GM21825 (cell line): Measurements from ENCODE around the gene TEAD3.

Experiments used
- ATAC-seq: cut with Tn5 transposase; IDR thresholded peaks from one replicate; pipeline ENCODE4 v1.9.1; 2021; ENCODE audit warnings: mild to moderate bottlenecking, moderate library complexity; ENCODE audit not compliant: unreplicated experiment

Gene TEAD3

DNA sequence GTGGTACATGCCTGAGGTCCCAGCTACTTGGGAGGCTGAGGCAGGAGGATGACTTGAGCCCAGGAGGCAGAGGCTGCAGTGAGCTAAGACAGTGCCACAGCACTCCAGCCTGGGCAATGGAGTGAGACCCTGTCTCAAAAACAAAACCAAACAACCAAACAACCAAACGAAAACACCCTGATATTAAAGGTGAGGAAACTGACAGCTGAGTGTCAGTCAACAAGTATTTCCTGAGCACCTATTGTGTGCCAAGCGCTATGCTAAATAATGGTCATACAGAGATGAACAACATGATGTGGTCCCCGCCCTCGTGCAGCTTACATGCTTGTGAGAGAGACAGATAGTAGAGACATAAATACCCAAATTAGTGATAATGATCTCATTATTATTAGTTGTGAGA lies 17.7 kb upstream of the TEAD3 start:
- ATAC-seq = no peak

GRCh38 chr6:35512740-35513139 lies 15.9 kb upstream of the TEAD3 start, which contains the start of gene TULP1:
Gene TULP1 (minus strand): TSS chr6:35512896. CDS start chr6:35512858, 38 bp downstream.
- ATAC-seq = no peak

DNA sequence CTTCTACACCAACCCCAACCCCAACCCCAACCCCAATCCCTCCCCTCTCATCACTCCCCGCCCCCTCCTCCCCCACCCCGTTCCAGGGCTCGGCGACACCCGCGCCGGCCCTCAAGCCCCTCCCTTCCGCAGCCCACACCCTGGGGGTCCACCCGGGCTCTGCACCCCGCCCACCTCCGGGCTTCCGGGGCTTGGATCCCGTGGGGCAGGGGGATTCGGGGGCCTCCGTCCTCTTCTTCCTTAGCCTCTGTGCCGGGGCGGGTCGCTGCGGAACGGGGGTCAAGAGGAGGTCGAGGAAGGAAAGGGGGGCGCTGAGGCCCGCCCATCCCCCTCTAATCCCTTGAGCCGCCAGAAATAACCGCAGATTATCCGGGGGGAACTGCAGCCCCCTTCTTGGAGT lies 15.1 kb upstream of the TEAD3 start:
- no peak for ATAC-seq

GRCh38 chr6:35511562-35511941 lies 14.7 kb upstream of the TEAD3 start:
- ATAC-seq = no peak

DNA sequence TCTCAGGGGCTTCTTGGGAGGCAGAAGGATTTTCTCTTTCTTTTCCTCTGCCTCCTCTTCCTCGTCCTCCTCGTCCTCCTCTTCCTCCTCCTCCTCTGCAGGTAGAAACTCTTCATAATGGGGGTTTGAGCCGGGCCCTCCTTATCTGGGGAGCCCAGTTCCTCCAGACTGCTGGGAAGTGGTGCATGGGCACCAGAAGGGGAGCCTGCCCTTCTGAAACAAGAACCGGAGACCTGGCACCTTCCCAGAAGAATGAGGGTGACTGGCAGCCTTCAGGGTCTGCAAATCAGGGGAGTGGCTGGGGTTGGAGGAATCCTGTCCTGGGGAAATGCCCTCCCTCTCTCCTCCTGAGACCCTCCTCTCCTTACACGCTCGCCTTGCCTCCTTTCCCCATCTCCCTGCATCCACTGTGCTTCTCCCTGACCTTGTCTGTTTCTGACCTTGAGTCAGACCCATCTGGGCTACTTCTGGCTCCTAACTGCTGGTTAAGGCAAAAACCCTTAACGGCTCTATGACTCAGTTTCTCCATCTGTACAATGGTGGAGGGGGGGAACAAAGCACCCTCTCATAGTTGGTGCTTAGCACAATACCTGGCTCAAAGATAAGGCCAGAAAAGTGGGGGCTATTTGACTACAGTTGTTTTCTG lies 14.2 kb upstream of the TEAD3 start:
- ATAC-seq = no peak

- ATAC-seq = no peak
Observed at GRCh38 chr6:35508542-35508941, 11.7 kb upstream of the TEAD3 start.

GRCh38 chr6:35508027-35508426 lies 11.1 kb upstream of the TEAD3 start:
- no peak for ATAC-seq

GRCh38 chr6:35507221-35507620 lies 10.3 kb upstream of the TEAD3 start:
- ATAC-seq = no peak

DNA sequence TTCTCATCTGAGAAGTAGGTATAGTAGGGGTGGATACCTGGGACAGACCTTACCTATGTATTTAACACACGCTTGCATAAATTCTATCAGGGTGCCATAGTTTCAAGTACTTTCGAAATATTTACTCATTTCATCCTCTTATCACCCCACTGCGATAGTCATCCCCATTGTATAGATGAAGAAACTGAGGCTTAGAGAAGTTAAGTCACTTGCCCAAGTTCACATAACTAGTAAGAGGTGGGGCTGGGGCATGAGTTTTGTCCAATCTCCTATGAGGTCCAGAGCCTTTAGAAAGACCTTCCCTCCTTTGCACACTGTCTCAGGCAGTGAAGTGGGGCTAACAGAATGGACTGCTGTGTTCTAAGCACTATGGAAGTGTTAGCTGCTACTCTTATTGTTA lies 9.7 kb upstream of the TEAD3 start:
- ATAC-seq = no peak

GRCh38 chr6:35505999-35506412 lies 9.1 kb upstream of the TEAD3 start:
- no peak for ATAC-seq

DNA sequence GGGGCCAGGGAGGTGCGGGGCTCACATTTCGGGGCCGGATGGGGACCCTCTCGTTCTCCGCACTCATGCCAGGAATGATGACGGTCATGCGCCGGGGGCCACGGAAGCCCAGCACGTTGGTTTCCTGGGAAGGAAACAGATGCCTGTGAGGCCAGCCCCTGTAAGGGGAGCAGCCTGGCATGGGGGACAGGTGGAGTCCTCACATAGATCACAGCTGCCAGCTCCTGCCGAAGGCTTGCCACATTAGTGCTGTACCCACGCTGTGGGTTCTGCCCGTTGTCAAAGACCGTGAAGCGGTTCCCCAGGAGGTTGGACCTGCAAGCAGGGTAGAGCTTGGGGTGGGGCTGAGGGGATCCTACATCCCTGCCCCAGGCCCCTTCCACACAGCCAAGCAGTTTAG lies 6.7 kb upstream of the TEAD3 start:
- no peak for ATAC-seq

GRCh38 chr6:35501784-35502183 lies 4.9 kb upstream of the TEAD3 start:
- ATAC-seq = no peak

- ATAC-seq = no peak
Observed at GRCh38 chr6:35500782-35501181, 3.9 kb upstream of the TEAD3 start.

- no peak for ATAC-seq
Observed at GRCh38 chr6:35499372-35499771, 2.5 kb upstream of the TEAD3 start.

DNA sequence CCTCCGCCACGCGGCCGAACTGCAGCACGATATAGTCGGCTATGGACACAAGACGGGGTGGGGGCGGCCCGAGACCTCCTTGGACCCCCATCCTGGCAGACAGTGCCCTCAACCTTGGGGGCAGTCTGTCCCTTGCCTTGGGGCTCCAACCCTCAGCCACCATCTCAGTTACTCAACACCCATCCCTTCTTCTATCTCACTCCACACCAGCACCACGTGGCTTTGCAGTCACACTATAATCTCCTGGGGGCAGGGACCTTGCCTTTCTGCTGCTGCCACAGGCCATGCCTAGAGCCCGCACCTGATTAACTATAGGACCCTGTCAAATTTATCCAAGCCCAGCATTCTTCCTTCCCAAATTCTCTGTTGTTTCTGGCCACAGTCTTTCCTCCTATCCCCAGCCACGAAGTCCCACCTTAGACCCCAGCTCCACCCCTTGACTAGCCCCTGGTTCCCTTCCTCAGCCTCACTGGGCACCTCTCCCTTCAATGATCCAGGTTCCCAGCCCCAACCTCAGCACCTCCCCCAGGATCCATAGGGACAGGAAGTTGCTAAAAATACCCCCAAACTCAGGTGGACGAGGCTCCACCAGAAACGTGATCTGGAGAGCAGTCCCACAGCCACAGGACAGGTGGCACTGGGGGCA lies 1.7 kb upstream of the TEAD3 start:
- no peak for ATAC-seq

DNA sequence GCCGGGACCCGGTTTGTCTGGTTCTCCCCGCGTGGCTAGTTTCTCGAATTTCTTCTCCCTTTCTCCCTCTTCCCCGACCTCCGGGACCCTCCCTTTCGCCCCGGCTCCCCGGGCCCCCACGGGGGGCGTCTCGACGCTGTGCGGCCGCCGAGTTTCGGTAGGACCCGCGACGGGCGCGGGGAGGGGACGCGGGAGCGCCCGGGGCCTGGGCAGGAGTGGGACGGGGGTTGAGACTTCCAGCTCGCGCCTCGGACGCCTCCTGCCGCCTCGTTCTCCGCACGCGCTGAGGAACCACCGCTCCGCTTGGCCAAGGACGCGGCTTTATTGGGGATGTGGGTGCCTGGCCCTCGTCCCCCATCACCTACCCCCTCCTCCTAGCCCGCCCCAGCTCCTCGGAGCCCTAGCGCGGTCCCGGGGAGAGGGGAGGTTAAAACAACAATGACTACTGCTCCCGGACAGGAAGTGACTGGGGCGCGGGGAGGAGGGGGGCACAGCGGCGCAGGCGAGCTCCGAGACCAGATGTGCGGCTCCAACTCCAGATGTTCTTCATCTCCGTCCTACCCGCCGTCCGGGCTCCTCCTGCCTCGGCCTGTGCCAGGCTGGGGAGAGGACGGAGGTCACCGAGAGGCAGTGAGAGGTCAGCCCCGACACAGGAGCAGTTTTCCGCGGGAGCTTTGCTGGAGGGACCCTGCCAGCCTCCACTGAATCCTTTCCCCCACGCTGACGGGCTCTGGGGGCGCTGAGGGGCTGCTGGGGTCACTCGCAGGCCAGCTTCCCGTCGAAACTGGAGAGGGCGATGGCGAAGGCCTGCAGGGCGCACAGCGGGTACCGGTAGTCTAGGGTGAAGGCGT lies 917 bp upstream of the TEAD3 start:
- no peak for ATAC-seq

DNA sequence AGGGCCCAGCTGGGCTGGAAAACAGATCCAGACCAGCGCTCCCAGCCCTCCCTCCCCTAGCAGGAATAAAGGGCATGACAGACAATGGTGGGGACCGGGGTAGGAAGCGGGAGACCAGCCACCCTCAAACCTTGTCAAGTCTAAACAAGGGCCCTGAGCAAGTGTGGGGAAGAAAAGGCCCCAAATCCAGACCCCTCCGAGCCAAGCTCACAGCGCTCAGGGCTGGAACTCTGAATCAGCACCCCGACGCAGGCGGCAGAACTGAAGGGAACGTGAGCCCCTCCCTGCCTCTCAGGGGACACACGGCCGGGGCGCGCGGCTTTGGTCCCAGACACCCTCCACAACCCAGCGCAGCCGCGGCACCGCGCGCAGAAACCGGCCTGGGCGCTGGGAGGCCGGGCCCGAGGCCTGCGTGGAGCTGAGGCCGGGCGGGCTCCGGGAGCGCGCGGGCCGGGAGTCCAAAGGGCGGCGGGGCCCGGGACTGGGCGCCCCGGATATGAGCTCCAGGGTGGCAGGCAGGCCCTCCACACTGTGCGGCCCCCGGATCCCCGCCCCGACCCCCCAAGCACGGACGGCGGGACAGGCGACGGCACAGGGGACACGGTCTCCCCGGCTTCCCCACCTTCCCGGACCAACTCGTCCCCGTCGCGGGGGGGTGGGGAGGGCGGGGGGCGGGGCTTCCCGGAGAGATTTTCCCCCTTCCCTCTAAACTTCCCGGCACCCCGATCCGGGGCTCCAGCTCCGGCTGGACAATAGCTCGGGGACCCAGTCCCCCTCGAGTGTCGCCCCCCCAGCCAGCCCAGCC lies 641 bp downstream of the TEAD3 start:
- no peak for ATAC-seq

GRCh38 chr6:35495258-35496035 lies 1.4 kb downstream of the TEAD3 start:
- ATAC-seq = no peak

- no peak for ATAC-seq
Observed at GRCh38 chr6:35494161-35494563, 2.7 kb downstream of the TEAD3 start.

DNA sequence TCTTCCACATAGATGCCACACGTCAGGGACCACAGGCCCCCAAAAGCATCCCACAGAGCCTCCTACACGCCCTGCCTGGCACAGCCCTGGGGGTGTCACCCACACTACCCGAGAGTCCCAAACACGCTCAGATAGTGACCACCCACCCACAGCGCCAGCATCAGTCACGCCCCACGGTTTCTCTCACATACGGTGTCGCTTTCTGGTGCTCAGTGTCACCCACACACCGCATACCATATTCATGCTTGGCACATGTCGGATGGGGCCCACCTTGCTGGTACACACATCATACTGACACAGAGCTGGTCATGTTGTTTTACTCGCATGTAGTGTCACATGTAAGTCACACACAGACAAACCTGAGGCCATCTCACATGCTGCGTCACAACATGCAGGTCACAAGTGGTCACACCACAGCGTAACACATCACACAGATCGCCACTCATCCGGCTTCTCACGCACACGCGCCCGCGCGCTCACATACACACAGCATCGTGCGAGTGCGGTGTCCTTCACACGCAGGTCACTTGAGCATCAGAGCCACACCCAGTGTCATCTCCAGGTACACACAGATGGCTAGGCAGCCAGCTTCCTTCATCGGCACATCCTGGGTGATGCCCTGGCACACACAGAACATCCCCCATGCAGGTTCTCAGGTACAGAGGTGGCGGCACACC lies 3.4 kb downstream of the TEAD3 start:
- ATAC-seq = no peak
